ENCODE results near the gene GDNF. TPM values are rescaled to one million over a fixed set of nuclear protein-coding genes. Genes with fewer than 3 reads are reported as not detected.
A peak's percentile ranks its signal among the peaks of the same experiment; 100 is the strongest.

Gene GDNF
- total RNA-seq, 3 donors from 2014 or later = 0.64 to 17.3 (median 0.94) TPM

DNA sequence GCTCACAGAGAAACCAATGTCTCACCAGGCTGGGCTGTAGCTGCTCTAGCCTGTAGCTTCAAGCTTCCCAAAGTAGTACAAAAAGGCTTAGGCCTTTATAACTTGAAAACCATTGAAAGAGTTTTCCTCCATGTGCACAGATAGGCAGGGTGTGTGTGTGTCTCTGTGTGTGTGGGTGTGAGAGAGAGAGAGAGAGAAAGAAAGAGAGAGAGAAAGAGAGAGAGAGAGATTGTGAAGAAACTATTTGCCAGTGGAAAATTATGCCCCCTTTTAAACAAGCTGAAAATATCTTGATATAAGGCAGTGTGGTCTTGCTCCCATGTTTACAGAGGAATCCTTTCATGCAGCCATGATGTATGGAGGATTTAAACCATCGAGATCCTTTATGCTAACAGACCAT is 17.9 kb upstream of the GDNF start:
- DNase-seq (no peak), ATAC-seq (no peak)
- intact Hi-C loops (cut with DNase I, micrococcal nuclease) = no loop called here
- Histone ChIP-seq H3K4me3 (no peak overlapping the region), H3K4me1 (ENCODE audit: low read depth) (no peaks in the 10 kb centered on the region), H3K36me3 (ENCODE audit: low read depth) (no peaks in the 10 kb centered on the region), H3K9me3 (no peaks in the 10 kb centered on the region)
- TF ChIP-seq CTCF (IDR thresholded peaks at IDR 0.05) = no peak

- intact Hi-C loops (cut with DNase I, micrococcal nuclease) = no loop called here
- Histone ChIP-seq H3K9me3 (no peaks in the 10 kb centered on the region), H3K4me1 (ENCODE audit: low read depth) (no peaks in the 10 kb centered on the region), H3K36me3 (ENCODE audit: low read depth) (no peaks in the 10 kb centered on the region), H3K4me3 (no peak overlapping the region)
- TF ChIP-seq CTCF (IDR thresholded peaks at IDR 0.05) = no peak
- ATAC-seq = no peak
- DNase-seq = no peak
Observed at GRCh38 chr5:37855438-37855837, 15.6 kb upstream of the GDNF start.

DNA sequence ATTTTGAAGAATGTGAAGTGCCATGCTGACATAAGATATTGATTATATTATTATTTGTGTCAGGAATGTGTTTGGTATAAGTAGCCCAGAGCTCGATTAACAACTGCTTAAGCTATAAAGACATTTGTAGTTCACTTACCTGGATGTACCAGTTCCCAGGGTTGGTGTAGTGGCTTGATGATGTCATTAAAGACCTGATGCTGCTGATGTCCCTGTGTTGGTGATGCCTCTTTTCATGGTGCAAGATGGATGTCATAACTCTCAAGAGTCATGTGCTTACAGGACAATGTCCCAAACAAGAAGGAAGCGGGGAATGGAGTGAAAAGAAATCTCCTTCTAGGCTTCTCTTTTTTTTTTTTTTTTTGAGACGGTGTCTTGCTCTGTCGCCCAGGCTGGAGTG is 11.5 kb upstream of the GDNF start:
- DNase-seq (no peak), ATAC-seq (no peak)
- Histone ChIP-seq H3K4me1 (ENCODE audit: low read depth) (no peaks in the 10 kb centered on the region), H3K36me3 (ENCODE audit: low read depth) (no peaks in the 10 kb centered on the region), H3K9me3 (no peaks in the 10 kb centered on the region), H3K4me3 (no peak overlapping the region)
- intact Hi-C loops (cut with DNase I, micrococcal nuclease) = no loop called here
- no peak for TF ChIP-seq CTCF (IDR thresholded peaks at IDR 0.05)

DNA sequence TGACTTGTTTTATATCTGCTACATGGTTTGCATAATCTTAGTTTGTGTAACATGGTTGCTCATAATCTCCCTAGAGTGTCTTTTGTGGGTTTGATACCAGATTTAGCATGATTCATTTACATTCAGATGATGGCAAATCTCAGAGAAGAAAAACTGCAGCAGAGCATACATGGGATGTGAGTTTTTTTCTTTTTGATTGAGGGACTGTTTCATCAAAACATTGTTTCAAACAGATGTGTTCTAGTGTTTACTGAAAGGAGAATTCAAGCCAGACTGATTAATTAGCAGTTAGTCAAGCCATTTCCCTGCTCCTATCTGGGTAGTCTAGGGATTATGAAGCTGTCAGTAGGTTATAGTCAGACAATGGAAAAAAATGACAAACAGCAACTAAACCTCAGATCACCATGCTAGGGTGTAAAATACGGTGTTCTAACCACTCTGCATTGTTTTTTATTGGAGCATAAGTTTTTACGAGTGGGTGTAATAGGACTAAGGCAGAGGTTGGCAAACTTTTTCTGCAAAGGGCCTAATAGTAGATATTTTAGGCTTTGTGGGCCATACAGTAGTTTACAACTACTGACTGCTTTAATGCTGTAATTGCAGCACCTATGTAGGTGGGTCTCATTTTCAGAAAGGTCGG is 10.5 kb upstream of the GDNF start:
- Histone ChIP-seq H3K9me3 (no peaks in the 10 kb centered on the region), H3K4me1 (ENCODE audit: low read depth) (no peaks in the 10 kb centered on the region), H3K4me3 (no peak overlapping the region), H3K36me3 (ENCODE audit: low read depth) (no peaks in the 10 kb centered on the region)
- intact Hi-C loops (cut with DNase I, micrococcal nuclease) = no loop called here
- DNase-seq (no peak), ATAC-seq (no peak)
- TF ChIP-seq CTCF (IDR thresholded peaks at IDR 0.05) = no peak

DNA sequence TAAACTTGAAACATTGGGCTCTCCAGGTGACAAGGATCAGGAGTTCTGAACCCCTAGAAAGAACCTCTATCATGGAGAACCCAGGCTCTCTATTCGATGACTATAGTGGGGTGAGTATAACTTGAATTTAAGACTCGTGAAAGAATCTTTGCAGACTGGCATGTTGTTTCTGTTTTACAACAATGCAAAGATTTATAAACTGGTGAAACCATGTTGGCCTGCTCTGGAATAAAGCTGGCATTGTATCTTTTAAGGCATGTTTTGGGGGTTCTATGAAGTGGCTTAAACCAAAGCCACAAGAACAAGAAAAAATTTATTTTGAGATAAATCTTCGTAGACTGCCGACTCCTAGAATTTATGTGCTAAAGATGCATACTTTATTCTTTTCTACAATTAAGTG is 9.8 kb upstream of the GDNF start:
- no peak for DNase-seq
- no peak for ATAC-seq
- Histone ChIP-seq H3K4me1 (ENCODE audit: low read depth) (no peaks in the 10 kb centered on the region), H3K9me3 (no peaks in the 10 kb centered on the region), H3K36me3 (ENCODE audit: low read depth) (no peaks in the 10 kb centered on the region), H3K4me3 (no peak overlapping the region)
- intact Hi-C loops (cut with DNase I, micrococcal nuclease) = no loop called here
- no peak for TF ChIP-seq CTCF (IDR thresholded peaks at IDR 0.05)

- TF ChIP-seq CTCF (IDR thresholded peaks at IDR 0.05) = no peak
- H3K36me3 ChIP-seq (ENCODE audit: low read depth) = no peaks in the 10 kb centered on the region
- DNase-seq (no peak), ATAC-seq (peak; percentile 42)
- H3K9me3 ChIP-seq = no peaks in the 10 kb centered on the region
- H3K4me1 ChIP-seq (ENCODE audit: low read depth) = no peaks in the 10 kb centered on the region
- H3K4me3 ChIP-seq = no peak overlapping the region
- intact Hi-C loops (cut with DNase I, micrococcal nuclease) = no loop called here
Observed at GRCh38 chr5:37847978-37848425, 8.2 kb upstream of the GDNF start.

Measured in mucosa of descending colon (tissue), 3 donors.